BLaER1 treated with 17β-estradiol and CSF1 and Interleukin-3, amounts not matched to agents 10 nM and 100 nM (cell line): ENCODE measurements around the gene C12orf43.

Experiments
- H3K27ac ChIP-seq, 11 experiments: shearing (Covaris generic); formaldehyde crosslinking; 2 replicates each; pipeline ENCODE4 v1.8.1; 2022
- H3K27me3 ChIP-seq, 11 experiments: shearing (Covaris generic); formaldehyde crosslinking; 2 replicates each; pipeline ENCODE4 v1.8.1; 2022
- H3K36me3 ChIP-seq, 11 experiments: shearing (Covaris generic); formaldehyde crosslinking; 2 replicates each; pipeline ENCODE4 v1.8.1; 2022
- H3K4me1 ChIP-seq, 10 experiments: shearing (Covaris generic); formaldehyde crosslinking; 2 replicates each; pipeline ENCODE4 v1.8.1; 2022
- H3K4me2 ChIP-seq, 11 experiments: shearing (Covaris generic); formaldehyde crosslinking; 2 replicates each; pipeline ENCODE4 v1.8.1; 2022
- H3K4me3 ChIP-seq, 10 experiments: shearing (Covaris generic); formaldehyde crosslinking; 2 replicates each; pipeline ENCODE4 v1.8.1; 2022
- H3K9ac ChIP-seq, 11 experiments: shearing (Covaris generic); formaldehyde crosslinking; 2 replicates each; pipeline ENCODE4 v1.8.1; 2022
- H3K9me3 ChIP-seq, 11 experiments: shearing (Covaris generic); formaldehyde crosslinking; replicated peaks in 1 of 11; 2 replicates each; pipeline ENCODE4 v1.8.1; 2022
- H4K20me1 ChIP-seq, 11 experiments: shearing (Covaris generic); formaldehyde crosslinking; 2 replicates each; pipeline ENCODE4 v1.8.1; 2022
- Cebpa-rat ChIP-seq, 11 experiments: shearing (Covaris generic); IDR thresholded peaks; 2 replicates each; pipeline ENCODE4 v1.8.1; 2022

C12orf43 gene

GRCh38 chr12:120997448-120997847 lies 18.8 kb downstream of the C12orf43 start:
- TF ChIP-seq Cebpa-rat (IDR thresholded peaks at IDR 0.05) = no peak
- Histone ChIP-seq H3K4me1 (peaks cover 0 to 32% (median 21%) of the 10 kb centered on the region in 10 experiments; a peak in 10 of 20 replicates), H3K27me3 (no peaks in the 10 kb centered on the region), H3K4me3 (no peak overlapping the region), H3K9me3 (no peaks in the 10 kb centered on the region), H3K4me2 (peak overlapping the region in 3 of 11 experiments; percentile 23 to 38 (median 24); a peak in 2 of 22 replicates), H3K27ac (no peak overlapping the region), H3K9ac (no peak overlapping the region), H4K20me1 (peaks cover 0 to 19% (median 0%) of the 10 kb centered on the region in 11 experiments; a peak in 4 of 22 replicates), H3K36me3 (peaks cover 6 to 20% (median 13%) of the 10 kb centered on the region in 11 experiments; a peak in 21 of 22 replicates)

GRCh38 chr12:120996133-120996746 lies 20.0 kb downstream of the C12orf43 start:
- H3K9me3 ChIP-seq = no peaks in the 10 kb centered on the region
- peaks cover 0 to 7% (median 0%) of the 10 kb centered on the region in 11 experiments; a peak in 4 of 22 replicates for H4K20me1 ChIP-seq
- peaks cover 0 to 8% (median 2%) of the 10 kb centered on the region in 11 experiments; a peak in 13 of 22 replicates for H3K36me3 ChIP-seq
- peaks cover 0 to 27% (median 17%) of the 10 kb centered on the region in 10 experiments; a peak in 10 of 20 replicates for H3K4me1 ChIP-seq
- H3K4me3 ChIP-seq = no peak overlapping the region
- no peak overlapping the region for H3K9ac ChIP-seq
- H3K27ac ChIP-seq = no peak overlapping the region
- H3K4me2 ChIP-seq = no peak overlapping the region
- TF ChIP-seq Cebpa-rat (IDR thresholded peaks at IDR 0.05) = no peak
- no peaks in the 10 kb centered on the region for H3K27me3 ChIP-seq

GRCh38 chr12:120994589-120995337 lies 21.5 kb downstream of the C12orf43 start:
- Histone ChIP-seq H3K9me3 (no peaks in the 10 kb centered on the region), H3K4me1 (peaks cover 0 to 20% (median 12%) of the 10 kb centered on the region in 10 experiments; a peak in 9 of 20 replicates), H3K27me3 (no peaks in the 10 kb centered on the region), H3K9ac (no peak overlapping the region), H3K27ac (no peak overlapping the region), H3K4me2 (no peak overlapping the region), H3K4me3 (no peak overlapping the region), H3K36me3 (no peaks in the 10 kb centered on the region), H4K20me1 (no peaks in the 10 kb centered on the region; a peak in 3 of 22 replicates)
- TF ChIP-seq Cebpa-rat (IDR thresholded peaks at IDR 0.05) = no peak

GRCh38 chr12:120994059-120994458 lies 22.2 kb downstream of the C12orf43 start:
- H3K27ac ChIP-seq = no peak overlapping the region
- H3K9me3 ChIP-seq = no peaks in the 10 kb centered on the region
- H3K4me2 ChIP-seq = no peak overlapping the region
- H4K20me1 ChIP-seq = no peaks in the 10 kb centered on the region; a peak in 3 of 22 replicates
- H3K36me3 ChIP-seq = no peaks in the 10 kb centered on the region
- no peak for TF ChIP-seq Cebpa-rat (IDR thresholded peaks at IDR 0.05)
- H3K4me1 ChIP-seq = peaks cover 0 to 19% (median 12%) of the 10 kb centered on the region in 10 experiments; a peak in 9 of 20 replicates
- H3K4me3 ChIP-seq = no peak overlapping the region
- no peaks in the 10 kb centered on the region for H3K27me3 ChIP-seq
- no peak overlapping the region for H3K9ac ChIP-seq

- Histone ChIP-seq H3K9ac (no peak overlapping the region), H3K36me3 (no peaks in the 10 kb centered on the region), H3K27me3 (no peaks in the 10 kb centered on the region), H3K4me1 (peaks cover 0 to 13% (median 7%) of the 10 kb centered on the region in 10 experiments; a peak in 8 of 20 replicates), H3K27ac (no peak overlapping the region), H3K9me3 (no peaks in the 10 kb centered on the region), H4K20me1 (no peaks in the 10 kb centered on the region; a peak in 2 of 22 replicates), H3K4me3 (no peak overlapping the region), H3K4me2 (no peak overlapping the region)
- no peak for TF ChIP-seq Cebpa-rat (IDR thresholded peaks at IDR 0.05)
These were observed 22.8 kb downstream of the C12orf43 start for GRCh38 chr12:120993496-120993895.

GRCh38 chr12:120992989-120993388 lies 23.3 kb downstream of the C12orf43 start:
- no peak for TF ChIP-seq Cebpa-rat (IDR thresholded peaks at IDR 0.05)

GRCh38 chr12:120991965-120992364 lies 24.3 kb downstream of the C12orf43 start:
- Histone ChIP-seq H3K27ac (no peak overlapping the region), H3K4me3 (no peak overlapping the region), H3K4me2 (no peak overlapping the region), H3K4me1 (peaks cover 0 to 1% (median 0%) of the 10 kb centered on the region in 10 experiments; a peak in 2 of 20 replicates), H3K9ac (no peak overlapping the region), H3K36me3 (no peaks in the 10 kb centered on the region), H4K20me1 (no peaks in the 10 kb centered on the region; a peak in 1 of 22 replicates), H3K9me3 (no peaks in the 10 kb centered on the region), H3K27me3 (no peaks in the 10 kb centered on the region)
- TF ChIP-seq Cebpa-rat (IDR thresholded peaks at IDR 0.05) = no peak

More at GRCh38 chr12:120992989-120993388, 23.3 kb downstream of the C12orf43 start:
- H3K27ac ChIP-seq = no peak overlapping the region
- H3K4me2 ChIP-seq = no peak overlapping the region
- no peak overlapping the region for H3K9ac ChIP-seq
- no peaks in the 10 kb centered on the region for H3K36me3 ChIP-seq
- H3K9me3 ChIP-seq = no peaks in the 10 kb centered on the region
- H3K4me3 ChIP-seq = no peak overlapping the region
- peaks cover 0 to 8% (median 5%) of the 10 kb centered on the region in 10 experiments; a peak in 7 of 20 replicates for H3K4me1 ChIP-seq
- no peaks in the 10 kb centered on the region; a peak in 2 of 22 replicates for H4K20me1 ChIP-seq
- H3K27me3 ChIP-seq = no peaks in the 10 kb centered on the region

GRCh38 chr12:120990487-120991055 lies 25.7 kb downstream of the C12orf43 start:
- Histone ChIP-seq H4K20me1 (no peaks in the 10 kb centered on the region; a peak in 1 of 22 replicates), H3K27ac (no peak overlapping the region), H3K9me3 (no peaks in the 10 kb centered on the region), H3K4me3 (no peak overlapping the region), H3K4me1 (no peaks in the 10 kb centered on the region), H3K27me3 (no peaks in the 10 kb centered on the region), H3K9ac (no peak overlapping the region), H3K4me2 (no peak overlapping the region), H3K36me3 (no peaks in the 10 kb centered on the region)
- TF ChIP-seq Cebpa-rat (IDR thresholded peaks at IDR 0.05) = no peak

GRCh38 chr12:120989687-120990086 lies 26.6 kb downstream of the C12orf43 start:
- Histone ChIP-seq H3K9ac (no peak overlapping the region), H3K27ac (no peak overlapping the region), H3K4me3 (no peak overlapping the region), H4K20me1 (no peaks in the 10 kb centered on the region; a peak in 1 of 22 replicates), H3K4me1 (no peaks in the 10 kb centered on the region), H3K9me3 (no peaks in the 10 kb centered on the region), H3K4me2 (no peak overlapping the region), H3K27me3 (no peaks in the 10 kb centered on the region), H3K36me3 (no peaks in the 10 kb centered on the region)
- no peak for TF ChIP-seq Cebpa-rat (IDR thresholded peaks at IDR 0.05)
